ENCODE measurements around the gene BCAS1.

The BCAS1 gene

GRCh38 chr20:54104781-54105180 lies 34.4 kb upstream of the BCAS1 start:
- Histone ChIP-seq H3K4me1 (ENCODE audit: control insufficient read depth, insufficient read depth, low read length) (no peaks in the 10 kb centered on the region), H3K9me3 (ENCODE audit: control insufficient read depth, insufficient read depth, low read depth, low read length) (no peaks in the 10 kb centered on the region), H3K4me3 (ENCODE audit: low read depth, low read length) (no peak overlapping the region), H3K36me3 (ENCODE audit: control insufficient read depth in 2 of 2, insufficient read depth in 1 of 2, low read length in 2 of 2) (no peaks in the 10 kb centered on the region), H3K27ac (ENCODE audit: extremely low read depth, low read depth, low read length) (no peak overlapping the region)
- POLR2A ChIA-PET: interaction anchor here (1.4 kb wide), 1 partner anchor 104 kb away, joined by 4 read pairs; the partner anchor contains the start of gene PFDN4
- TF ChIP-seq ZNF2 (tag by site-specific recombination; IDR thresholded peaks at IDR 0.05): no peak
- no peak for TF ChIP-seq ZNF239 (tag by site-specific recombination; IDR thresholded peaks at IDR 0.05)
- TF ChIP-seq ZBTB6 (tag by site-specific recombination; IDR thresholded peaks at IDR 0.05): no peak
- no peak for TF ChIP-seq ZNF335 (tag by site-specific recombination; conservative IDR thresholded peaks at IDR 0.05)
- TF ChIP-seq ZNF768 (tag by site-specific recombination; IDR thresholded peaks at IDR 0.05): no peak
- no peak for TF ChIP-seq ZNF221 (tag by site-specific recombination; IDR thresholded peaks at IDR 0.05; ENCODE audit: borderline replicate concordance)
- TF ChIP-seq ZNF302 (tag by site-specific recombination; IDR thresholded peaks at IDR 0.05; ENCODE audit: low read depth): no peak
- TF ChIP-seq REST (tag by site-specific recombination; IDR thresholded peaks at IDR 0.05): no peak
- TF ChIP-seq ZSCAN30 (tag by site-specific recombination; IDR thresholded peaks at IDR 0.05): no peak
- TF ChIP-seq ZNF362 (tag by site-specific recombination; IDR thresholded peaks at IDR 0.05): no peak
- no peak for TF ChIP-seq ZNF501 (tag by site-specific recombination; IDR thresholded peaks at IDR 0.05)
- TF ChIP-seq ZNF324 (tag by site-specific recombination; IDR thresholded peaks at IDR 0.05): no peak
- no peak for TF ChIP-seq SP7 (tag by site-specific recombination; IDR thresholded peaks at IDR 0.05)
- TF ChIP-seq ZSCAN23 (tag by site-specific recombination; IDR thresholded peaks at IDR 0.05): no peak
- CTCF ChIA-PET: interaction anchor here (0.6 to 15.5 kb wide), 16 partner anchors 8 to 759 kb away, joined by 3 to 361 read pairs (median 7); no protein-coding TSS in a partner anchor

- Histone ChIP-seq H3K27ac (ENCODE audit: extremely low read depth, low read depth, low read length) (no peak overlapping the region), H3K9me3 (ENCODE audit: control insufficient read depth, insufficient read depth, low read depth, low read length) (no peaks in the 10 kb centered on the region), H3K36me3 (ENCODE audit: control insufficient read depth in 2 of 2, insufficient read depth in 1 of 2, low read length in 2 of 2) (no peaks in the 10 kb centered on the region), H3K4me3 (ENCODE audit: low read depth, low read length) (no peak overlapping the region), H3K4me1 (ENCODE audit: control insufficient read depth, insufficient read depth, low read length) (no peaks in the 10 kb centered on the region)
- POLR2A ChIA-PET: interaction anchor here (1.4 kb wide), 1 partner anchor 104 kb away, joined by 4 read pairs; the partner anchor contains the start of gene PFDN4
- TF ChIP-seq ATF2 (tag by site-specific recombination; IDR thresholded peaks at IDR 0.05; ENCODE audit: low read depth) (peak; percentile 25; the same call in 1 of the 2 replicates), KLF8 (tag by site-specific recombination; IDR thresholded peaks at IDR 0.05) (no peak), ZNF791 (tag by site-specific recombination; IDR thresholded peaks at IDR 0.05) (no peak), ZFP41 (tag by site-specific recombination; IDR thresholded peaks at IDR 0.05; ENCODE audit: borderline replicate concordance) (no peak)
- CTCF ChIA-PET: interaction anchor here (0.6 to 15.5 kb wide), 48 partner anchors 8 to 1914 kb away, joined by 3 to 361 read pairs (median 4); partner anchors contain the start of gene PFDN4
Measured at GRCh38 chr20:54103762-54104600, 33.6 kb upstream of the BCAS1 start.

All from HEK293 (cell line).